Osteoblast (primary cell): ENCODE measurements around the gene CD320. TPM values are rescaled to one million over a fixed set of nuclear protein-coding genes. Genes with fewer than 3 reads are reported as not detected.
A peak's percentile ranks its signal among the peaks of the same experiment; 100 is the strongest.
"Not testable (repeated sequence)": the region's sequence is repeated elsewhere in the genome, so short reads cannot be mapped to it uniquely, and the experiment has no call there.

ENCODE experiments used
- DNase-seq: peaks from one replicate; pipeline ENCODE4 v3.0.0; 2011; ENCODE audit warnings: low spot score, mixed read lengths; ENCODE audit not compliant: insufficient read length; ENCODE audit errors: missing footprints
- H2AFZ ChIP-seq: 2 replicates; pipeline ENCODE4 v1.6.0; 2011; ENCODE audit warnings: mild to moderate bottlenecking, low read length
- H3K27ac ChIP-seq: 2 replicates; pipeline ENCODE4 v1.5.1; 2011; ENCODE audit warnings: mild to moderate bottlenecking, low read depth, low read length, moderate library complexity
- H3K27me3 ChIP-seq: 2 replicates; pipeline ENCODE4 v1.6.0; 2012; ENCODE audit warnings: mild to moderate bottlenecking, control low read depth, inconsistent platforms, low read length, moderate library complexity; ENCODE audit not compliant: insufficient read depth
- H3K36me3 ChIP-seq: 2 replicates; pipeline ENCODE4 v1.5.1; 2011; ENCODE audit warnings: mild to moderate bottlenecking, low read length, control low read depth, moderate library complexity; ENCODE audit not compliant: insufficient read depth
- H3K4me1 ChIP-seq: 2 replicates; pipeline ENCODE4 v1.5.1; 2011; ENCODE audit warnings: mild to moderate bottlenecking, low read length, control low read depth, moderate library complexity; ENCODE audit not compliant: insufficient read depth
- H3K4me2 ChIP-seq: 2 replicates; pipeline ENCODE4 v1.6.0; 2011; ENCODE audit warnings: mild to moderate bottlenecking, low read length; ENCODE audit not compliant: insufficient read depth
- H3K4me3 ChIP-seq: fragments of 200-600 bp; sonication (generic); 3 replicates; pipeline ENCODE4 v1.5.1; 2012; ENCODE audit warnings: mild to moderate bottlenecking, low read length, inconsistent platforms; ENCODE audit not compliant: insufficient read depth
- H3K79me2 ChIP-seq: 2 replicates; pipeline ENCODE4 v1.6.0; 2012; ENCODE audit warnings: mild to moderate bottlenecking, low read length, control low read depth, inconsistent platforms; ENCODE audit not compliant: insufficient read depth
- H3K9me3 ChIP-seq: 2 replicates; pipeline ENCODE4 v1.5.1; 2011; ENCODE audit warnings: low read depth, low read length, control low read depth
- H4K20me1 ChIP-seq: 2 replicates; pipeline ENCODE4 v1.6.0; 2012; ENCODE audit warnings: mild to moderate bottlenecking, low read length, control low read depth; ENCODE audit not compliant: insufficient read depth
- CTCF ChIP-seq: IDR thresholded peaks from 2 replicates; pipeline ENCODE4 v1.5.1; 2011; ENCODE audit warnings: mild to moderate bottlenecking, low read depth, low read length, moderate library complexity; ENCODE audit errors: extremely low read depth
- total RNA-seq: library from RNA; depleted of rRNA; stranded (reverse); fragments of >200 nt; gene quantifications from 2 replicates; pipeline ENCODE4 v1.2.3, GENCODE V29; 2012

CD320 gene
- total RNA-seq, 1 donor: 22.8 TPM

- no peak overlapping the region for H3K4me3 ChIP-seq
- H3K9me3 ChIP-seq: no peaks in the 10 kb centered on the region
- peaks cover 5% of the 10 kb centered on the region for H3K4me1 ChIP-seq
- TF ChIP-seq CTCF: no peak
- no peaks in the 10 kb centered on the region for H3K79me2 ChIP-seq
- H2AFZ ChIP-seq: no peak overlapping the region
- H3K27me3 ChIP-seq: no peaks in the 10 kb centered on the region
- no peak overlapping the region for H3K4me2 ChIP-seq
- no peaks in the 10 kb centered on the region for H4K20me1 ChIP-seq
- no peak for DNase-seq
- no peaks in the 10 kb centered on the region for H3K36me3 ChIP-seq
- no peak overlapping the region for H3K27ac ChIP-seq
These were observed 38.4 kb downstream of the CD320 start for GRCh38 chr19:8269724-8270123.

GRCh38 chr19:8265872-8266271, 42.3 kb downstream of the CD320 start:
- no peaks in the 10 kb centered on the region for H3K27me3 ChIP-seq

GRCh38 chr19:8264248-8264647, 43.9 kb downstream of the CD320 start:
- not testable (repeated sequence) for H3K9me3 ChIP-seq, H3K36me3 ChIP-seq, H4K20me1 ChIP-seq, H3K27me3 ChIP-seq, H3K4me2 ChIP-seq, H3K4me1 ChIP-seq, H3K27ac ChIP-seq, H3K4me3 ChIP-seq, H2AFZ ChIP-seq, H3K79me2 ChIP-seq, DNase-seq

More at GRCh38 chr19:8265872-8266271, 42.3 kb downstream of the CD320 start:
- peaks cover 5% of the 10 kb centered on the region for H3K4me1 ChIP-seq
- no peaks in the 10 kb centered on the region for H3K9me3 ChIP-seq
- no peak overlapping the region for H3K27ac ChIP-seq
- no peaks in the 10 kb centered on the region for H4K20me1 ChIP-seq
- no peak overlapping the region for H3K4me2 ChIP-seq
- no peak for DNase-seq
- H3K4me3 ChIP-seq: no peak overlapping the region
- H3K36me3 ChIP-seq: no peaks in the 10 kb centered on the region
- H2AFZ ChIP-seq: no peak overlapping the region
- no peak for TF ChIP-seq CTCF
- H3K79me2 ChIP-seq: no peaks in the 10 kb centered on the region

GRCh38 chr19:8262431-8262830, 45.7 kb downstream of the CD320 start:
- Histone ChIP-seq H3K36me3 (no peaks in the 10 kb centered on the region), H3K4me3 (no peak overlapping the region), H4K20me1 (no peaks in the 10 kb centered on the region), H3K27ac (no peak overlapping the region), H3K4me1 (no peaks in the 10 kb centered on the region), H3K27me3 (no peaks in the 10 kb centered on the region), H3K9me3 (no peaks in the 10 kb centered on the region), H2AFZ (no peak overlapping the region), H3K4me2 (no peak overlapping the region), H3K79me2 (no peaks in the 10 kb centered on the region)
- DNase-seq: peak; percentile 22
- no peak for TF ChIP-seq CTCF
